HG03196 (cell line): ENCODE data around the gene PTPRN2.

Experiments
- ATAC-seq: cut with Tn5 transposase; IDR thresholded peaks from one replicate; pipeline ENCODE4 v1.9.1; 2021; ENCODE audit not compliant: unreplicated experiment

PTPRN2 gene

GRCh38 chr7:157800281-157800680 lies 787.3 kb downstream of the PTPRN2 start:
- ATAC-seq = no peak

DNA sequence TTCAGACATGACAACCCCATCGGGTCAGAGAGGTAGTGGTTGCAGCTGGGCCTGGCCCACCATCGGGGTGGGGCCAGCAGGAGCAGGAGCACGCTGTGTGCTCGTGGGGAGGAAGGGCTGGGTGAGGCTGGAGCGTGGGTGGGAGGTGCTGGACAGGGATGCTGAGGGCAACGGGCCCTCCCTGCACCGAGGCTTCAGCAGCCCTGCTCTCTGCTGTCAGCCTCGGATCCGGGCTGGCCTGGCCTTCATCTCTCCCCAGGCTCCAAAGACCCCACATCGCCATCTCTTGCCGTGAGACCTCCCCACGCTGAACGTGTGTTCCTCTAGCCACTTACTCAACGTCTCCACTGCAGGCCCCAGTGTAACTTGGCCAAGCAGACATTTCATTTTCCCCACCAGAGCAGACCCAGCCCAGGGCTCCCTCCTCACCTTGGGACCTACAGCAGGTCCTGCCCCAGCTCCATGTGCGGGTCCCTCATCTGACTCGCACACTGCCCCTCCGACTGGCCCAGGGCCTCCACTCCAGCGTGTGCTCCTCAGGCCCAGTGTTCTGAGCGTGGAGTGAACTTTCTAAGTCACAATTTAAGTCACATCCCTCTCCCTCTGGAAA lies 788.4 kb downstream of the PTPRN2 start:
- ATAC-seq = no peak

DNA sequence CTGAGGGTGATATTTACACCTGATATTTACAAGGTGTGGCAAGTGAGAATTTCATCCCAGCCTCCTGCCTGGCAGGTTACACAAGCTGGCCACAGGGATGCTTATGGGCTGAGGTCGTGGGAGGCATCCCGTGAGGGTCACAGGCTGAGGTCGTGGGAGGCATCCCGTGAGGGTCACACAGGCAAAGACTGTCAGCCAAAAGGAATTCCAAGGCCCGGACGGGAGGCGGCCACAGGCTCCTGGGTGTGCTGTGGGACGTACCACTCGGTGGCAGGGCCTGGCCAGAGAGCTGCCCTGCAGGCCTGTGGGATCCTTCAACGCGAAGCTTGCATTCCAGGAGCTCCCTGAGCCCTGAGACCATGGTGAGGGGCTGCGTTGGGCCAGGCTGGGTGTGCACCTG lies 790.3 kb downstream of the PTPRN2 start:
- no peak for ATAC-seq

DNA sequence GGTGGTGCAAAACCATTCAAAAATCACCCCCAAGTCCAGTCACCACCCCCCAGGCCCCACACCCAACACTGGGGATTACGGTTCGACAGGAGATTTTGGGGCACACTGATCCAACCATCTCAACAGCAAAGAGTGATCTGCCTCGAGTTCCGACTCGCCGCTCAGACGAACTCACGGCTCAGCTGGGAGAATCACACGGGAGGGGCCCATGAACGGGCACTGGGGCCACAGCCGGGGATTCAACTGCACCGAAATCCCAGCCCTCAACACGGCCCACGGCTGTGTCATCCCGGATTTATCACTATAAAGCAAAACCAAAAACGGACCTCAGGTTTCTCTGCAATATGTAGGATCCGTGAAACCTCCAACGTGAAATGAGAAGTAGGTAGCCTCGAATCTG lies 790.8 kb downstream of the PTPRN2 start:
- no peak for ATAC-seq

GRCh38 chr7:157795643-157796042 lies 792.0 kb downstream of the PTPRN2 start:
- no peak for ATAC-seq

DNA sequence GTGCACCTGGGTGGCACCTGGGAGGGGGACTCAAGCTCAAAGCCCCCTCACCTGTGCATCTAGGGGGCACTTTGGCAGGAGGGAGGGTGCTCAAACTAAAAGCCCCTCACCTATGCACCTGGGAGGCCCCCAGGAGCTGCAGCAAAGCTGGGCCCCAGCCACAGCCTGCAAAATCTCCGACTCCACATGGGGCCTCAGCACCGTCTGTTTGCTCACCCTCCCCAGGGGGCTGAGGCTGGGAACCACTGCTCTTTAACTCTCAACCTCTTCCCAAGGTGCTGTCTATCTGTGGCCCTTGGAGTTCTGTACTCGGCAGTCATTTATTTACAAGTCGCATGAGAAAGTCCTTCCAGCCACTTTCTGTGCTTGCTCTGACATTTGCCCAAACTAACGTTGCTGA lies 792.4 kb downstream of the PTPRN2 start:
- ATAC-seq = no peak

DNA sequence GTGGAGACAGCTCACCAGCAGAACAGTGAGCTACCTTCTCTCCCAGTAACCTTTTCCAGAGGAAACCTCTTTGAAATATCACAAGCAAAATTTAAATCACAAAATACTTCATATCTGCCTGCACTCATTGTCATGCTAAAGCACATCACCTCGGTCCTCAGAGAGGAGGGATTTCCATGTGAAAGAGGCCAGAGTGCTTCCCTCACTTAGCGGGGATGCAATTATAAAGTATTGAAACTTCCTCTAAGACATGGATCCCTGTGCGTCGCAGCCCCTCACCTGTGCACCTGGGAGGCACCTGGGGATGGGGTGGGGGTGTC lies 792.9 kb downstream of the PTPRN2 start:
- no peak for ATAC-seq

- no peak for ATAC-seq
Observed at GRCh38 chr7:157793973-157794745, 793.5 kb downstream of the PTPRN2 start.

- no peak for ATAC-seq
Observed at GRCh38 chr7:157793087-157793353, 794.6 kb downstream of the PTPRN2 start.

GRCh38 chr7:157792241-157793086 lies 795.2 kb downstream of the PTPRN2 start:
- no peak for ATAC-seq

DNA sequence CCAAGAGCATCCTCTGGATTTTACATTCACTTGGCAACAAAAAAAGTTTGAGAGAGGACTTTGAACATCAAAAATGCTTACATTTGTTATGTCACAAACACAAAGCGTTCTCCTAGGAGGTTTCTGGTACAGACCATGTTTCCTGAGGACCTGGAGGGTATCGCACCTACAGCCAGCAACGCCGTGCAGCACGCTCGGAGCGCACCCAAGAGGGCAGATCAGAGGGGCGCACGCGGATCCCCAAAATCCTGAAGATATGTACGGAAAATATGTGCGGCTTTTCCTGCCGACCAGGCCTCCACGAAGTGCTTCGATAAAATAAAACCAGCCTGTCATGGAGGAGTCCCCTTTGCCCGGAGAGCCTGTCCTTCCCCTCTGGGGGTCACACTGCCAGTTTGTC lies 796.0 kb downstream of the PTPRN2 start:
- no peak for ATAC-seq

GRCh38 chr7:157791261-157791660 lies 796.4 kb downstream of the PTPRN2 start:
- ATAC-seq = no peak

DNA sequence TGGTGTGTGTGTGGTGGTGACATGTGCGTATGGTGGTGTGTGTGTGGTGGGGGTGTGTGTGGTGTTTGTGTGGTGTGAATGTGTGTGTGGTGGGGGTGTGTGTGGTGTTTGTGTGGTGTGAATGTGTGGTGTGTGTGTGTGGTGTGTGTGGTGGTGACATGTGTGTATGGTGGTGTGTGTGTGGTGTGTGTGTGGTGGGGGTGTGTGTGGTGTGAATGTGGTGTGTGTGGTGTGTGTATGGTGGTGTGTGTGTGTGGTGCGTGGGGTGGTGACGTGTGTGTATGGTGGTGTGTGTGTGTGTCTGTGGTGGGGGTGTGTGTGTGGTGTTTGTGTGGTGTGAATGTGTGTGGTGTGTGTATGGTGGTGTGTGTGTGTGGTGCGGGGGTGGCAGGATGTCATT lies 797.7 kb downstream of the PTPRN2 start:
- ATAC-seq = no peak

DNA sequence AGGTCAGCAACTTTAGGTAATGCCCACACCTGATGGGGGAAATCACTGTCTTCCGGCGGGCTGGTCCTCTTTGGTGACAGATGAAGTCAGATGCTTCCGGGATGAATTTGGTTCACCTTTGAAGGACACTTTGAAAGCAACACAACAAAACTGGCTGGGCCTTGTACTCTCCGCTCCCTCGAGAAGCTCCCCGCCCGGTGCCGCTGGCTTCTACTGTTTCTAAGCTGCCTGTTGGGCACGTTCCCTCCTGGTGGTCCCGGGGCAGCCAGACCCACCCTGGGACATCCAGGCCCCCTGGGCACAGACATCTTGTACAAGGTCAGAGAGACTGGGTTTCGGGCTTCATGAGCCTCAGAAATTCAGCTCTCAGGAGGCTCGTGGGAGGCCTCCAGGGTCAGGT lies 798.5 kb downstream of the PTPRN2 start:
- no peak for ATAC-seq

- no peak for ATAC-seq
Observed at GRCh38 chr7:157788573-157788972, 799.0 kb downstream of the PTPRN2 start.

- ATAC-seq = no peak
Observed at GRCh38 chr7:157787275-157787701, 800.3 kb downstream of the PTPRN2 start.

- ATAC-seq = no peak
Observed at GRCh38 chr7:157786375-157787274, 801.0 kb downstream of the PTPRN2 start.

- ATAC-seq = no peak
Observed at GRCh38 chr7:157785486-157786186, 802.0 kb downstream of the PTPRN2 start.

DNA sequence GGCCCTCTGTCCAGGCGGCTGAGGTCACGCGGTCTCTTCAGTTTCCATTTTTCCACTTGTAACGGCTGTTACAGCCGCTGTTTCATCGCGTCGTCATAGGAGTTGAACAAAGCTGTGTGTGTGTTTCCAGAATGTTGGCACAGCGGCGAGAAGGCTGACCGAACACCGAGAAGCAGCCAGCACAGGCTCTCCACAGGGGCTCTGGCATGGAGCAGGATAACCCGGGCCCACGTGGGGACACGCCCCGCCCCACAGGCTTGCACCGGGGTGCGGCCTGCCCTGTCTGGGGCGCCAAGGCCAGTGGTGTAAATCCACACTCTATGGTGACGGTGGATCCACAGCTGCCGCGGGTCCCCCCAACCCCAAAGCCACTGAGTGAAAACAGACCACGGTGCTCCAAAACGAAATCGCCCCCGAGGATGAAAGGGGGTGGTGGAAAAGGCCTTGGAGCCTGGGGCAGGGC lies 802.6 kb downstream of the PTPRN2 start:
- ATAC-seq = no peak

- ATAC-seq = no peak
Observed at GRCh38 chr7:157784041-157784835, 803.4 kb downstream of the PTPRN2 start.
